ENCODE measurements around the gene TWIST2. TPM values are rescaled to one million over a fixed set of nuclear protein-coding genes. Genes with fewer than 3 reads are reported as not detected.

The TWIST2 gene
- total RNA-seq, 4 donors from 2014 or later = 90.8 to 141 (median 116) TPM

- ATAC-seq (ENCODE audit: low FRiP score) (no peak), DNase-seq (ENCODE audit: low spot score) (no peak)
- no peak for TF ChIP-seq CTCF (IDR thresholded peaks at IDR 0.05)
Measured at GRCh38 chr2:238818561-238818960, 29.3 kb upstream of the TWIST2 start.

- TF ChIP-seq CTCF (IDR thresholded peaks at IDR 0.05) = no peak
- ATAC-seq (ENCODE audit: low FRiP score) = no peak
- no peak for DNase-seq (ENCODE audit: low spot score)
Measured at GRCh38 chr2:238820197-238820596, 27.7 kb upstream of the TWIST2 start.

- ATAC-seq (ENCODE audit: low FRiP score) (peak; percentile 41), DNase-seq (ENCODE audit: low spot score) (no peak)
- no peak for TF ChIP-seq CTCF (IDR thresholded peaks at IDR 0.05)
Measured at GRCh38 chr2:238820916-238821315, 27.0 kb upstream of the TWIST2 start.

- ATAC-seq (ENCODE audit: low FRiP score) = peak; percentile 32
- DNase-seq (ENCODE audit: low spot score) = no peak
- no peak for TF ChIP-seq CTCF (IDR thresholded peaks at IDR 0.05)
Measured at GRCh38 chr2:238821391-238821790, 26.5 kb upstream of the TWIST2 start.

GRCh38 chr2:238821944-238822670 lies 25.8 kb upstream of the TWIST2 start:
- TF ChIP-seq CTCF (IDR thresholded peaks at IDR 0.05) = no peak
- no peak for ATAC-seq (ENCODE audit: low FRiP score)
- DNase-seq (ENCODE audit: low spot score) = no peak

DNA sequence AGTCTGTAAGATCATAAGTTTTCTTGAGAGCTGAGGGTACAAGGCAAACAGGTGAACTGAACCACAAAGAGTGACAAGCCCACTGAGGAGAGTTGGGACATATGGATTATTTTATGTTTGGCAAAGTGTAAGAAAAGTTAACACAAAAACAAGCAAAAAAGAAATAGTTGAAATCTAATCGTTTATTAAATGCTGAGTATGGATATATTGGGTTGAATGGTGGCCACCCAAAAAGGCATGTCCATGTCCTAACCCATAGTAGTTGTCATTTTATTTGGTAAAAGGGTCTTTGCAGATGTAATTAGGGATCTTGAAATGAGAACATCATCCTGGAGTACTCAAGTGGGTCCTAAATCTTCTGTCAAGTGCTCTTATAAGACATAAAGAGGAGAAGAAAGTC lies 24.9 kb upstream of the TWIST2 start:
- no peak for TF ChIP-seq CTCF (IDR thresholded peaks at IDR 0.05)
- no peak for ATAC-seq (ENCODE audit: low FRiP score)
- DNase-seq (ENCODE audit: low spot score) = no peak

- no peak for TF ChIP-seq CTCF (IDR thresholded peaks at IDR 0.05)
- DNase-seq (ENCODE audit: low spot score) (no peak), ATAC-seq (ENCODE audit: low FRiP score) (no peak)
Measured at GRCh38 chr2:238831177-238831576, 16.7 kb upstream of the TWIST2 start.

All from omental fat pad (tissue), 4 donors.